Measurements from ENCODE around the gene PSG3.
"Not testable (repeated sequence)": the region's sequence is repeated elsewhere in the genome, so short reads cannot be mapped to it uniquely, and the experiment has no call there.

The PSG3 gene

GRCh38 chr19:42740381-42740780, at the start of gene PSG3:
PSG3 (minus strand) TSS chr19:42740481; CDS start chr19:42740384, 97 bp downstream.
- DNase-seq: not testable (repeated sequence)

DNA sequence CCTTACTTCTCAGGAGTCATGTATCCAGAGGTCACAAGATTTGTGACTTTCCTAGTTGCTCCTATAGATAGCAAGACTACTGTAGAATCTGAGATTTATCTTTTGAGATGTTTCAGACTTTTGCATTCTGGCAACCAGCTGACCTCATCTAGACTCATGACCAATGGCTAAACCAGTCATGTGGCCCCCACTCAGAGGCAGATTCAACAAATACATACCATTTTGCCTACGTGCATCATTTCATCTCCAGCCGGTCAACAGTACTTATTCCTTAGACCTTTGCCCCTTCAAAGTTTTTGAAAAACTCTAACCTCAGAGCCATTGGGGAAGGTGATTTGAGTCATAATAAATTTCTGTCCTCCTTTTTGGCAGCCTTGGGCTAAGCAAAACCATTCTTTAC, 48.5 kb upstream of the PSG3 start:
- DNase-seq: not testable (repeated sequence)

GRCh38 chr19:42787766-42788165, 47.5 kb upstream of the PSG3 start:
- DNase-seq: not testable (repeated sequence)

- not testable (repeated sequence) for DNase-seq
Observed at GRCh38 chr19:42776750-42777612, 36.7 kb upstream of the PSG3 start.

- not testable (repeated sequence) for DNase-seq
Observed at GRCh38 chr19:42774510-42775158, 34.4 kb upstream of the PSG3 start.

DNA sequence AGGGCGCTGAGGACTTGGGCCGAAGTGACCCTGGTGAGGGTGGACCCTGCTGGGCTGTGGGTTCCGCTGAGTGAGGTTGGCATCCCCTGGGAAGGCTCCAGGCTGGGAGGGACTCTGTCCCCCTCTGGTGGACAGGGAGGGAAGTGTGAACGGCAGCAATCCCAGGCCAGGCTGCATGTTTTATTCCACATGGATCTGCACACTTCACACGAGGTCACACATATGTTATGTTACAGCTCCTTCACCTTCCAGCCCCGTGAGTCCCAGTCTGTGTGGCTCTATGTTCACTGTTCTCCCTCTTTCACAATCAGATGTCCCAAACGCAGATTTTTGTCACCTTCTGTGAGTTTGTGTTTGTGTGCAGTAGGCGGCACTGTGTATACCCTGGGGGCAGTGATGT, 27.0 kb upstream of the PSG3 start:
- not testable (repeated sequence) for DNase-seq

DNA sequence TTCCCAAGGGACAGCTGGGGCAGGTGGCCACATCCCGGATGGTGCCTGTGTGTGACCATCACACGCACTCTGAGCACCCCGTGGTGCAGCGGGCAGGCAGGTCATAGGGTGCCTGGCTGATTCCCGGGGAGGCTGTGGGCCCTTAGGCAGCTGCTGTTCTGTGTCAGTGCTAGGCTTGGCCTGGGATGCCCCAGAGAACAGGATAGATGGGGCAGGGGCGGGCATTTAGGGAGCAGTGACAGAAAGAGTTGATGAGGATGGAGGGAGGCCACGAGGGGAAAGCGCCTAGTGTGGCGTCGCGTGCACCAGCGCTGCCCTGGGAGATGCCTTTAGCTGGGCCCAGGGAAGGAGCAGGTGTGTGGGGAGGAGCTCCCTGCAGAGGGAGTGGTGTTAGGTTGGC, 26.6 kb upstream of the PSG3 start:
- DNase-seq: not testable (repeated sequence)

DNA sequence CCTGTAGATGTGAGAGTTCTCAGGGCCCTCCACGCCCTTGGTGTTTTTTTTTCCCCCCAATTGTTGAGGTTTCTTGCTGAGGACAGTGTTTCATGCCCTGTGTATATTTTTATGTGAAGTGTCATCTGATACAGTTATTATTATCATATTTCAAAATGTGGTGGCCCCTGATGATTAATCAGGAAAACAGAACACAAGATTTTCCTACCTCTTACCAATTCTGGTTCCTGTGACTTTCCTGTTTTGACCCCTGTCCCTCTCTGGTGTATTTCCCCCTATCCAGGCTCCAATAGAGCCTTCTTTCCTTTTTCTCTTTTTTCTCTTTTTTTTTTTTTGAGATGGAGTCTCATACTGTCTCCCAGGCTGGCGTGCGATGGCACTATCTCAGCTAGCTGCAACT, 24.6 kb upstream of the PSG3 start:
- DNase-seq: no peak

- DNase-seq: no peak
Observed at GRCh38 chr19:42762789-42763188, 22.5 kb upstream of the PSG3 start.

DNA sequence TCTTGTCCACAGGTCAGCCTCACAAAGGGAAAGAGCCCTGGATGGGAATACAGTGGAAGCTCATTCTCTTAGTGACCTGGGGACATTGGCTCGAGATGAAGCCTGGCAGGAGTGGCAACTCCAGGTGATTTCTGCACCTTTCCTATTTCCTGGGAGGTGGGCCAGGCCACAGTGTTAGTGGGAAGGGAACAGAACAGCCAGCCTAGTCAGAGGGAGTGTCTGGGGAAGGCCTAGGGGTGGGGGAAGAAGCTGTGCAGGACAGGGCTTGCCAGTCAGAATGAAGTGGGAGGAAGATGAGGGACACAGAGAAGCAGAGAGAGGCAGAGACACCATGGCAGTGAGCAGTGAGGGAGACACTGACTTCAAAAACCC, 21.6 kb upstream of the PSG3 start:
- DNase-seq: not testable (repeated sequence)

- DNase-seq: not testable (repeated sequence)
Observed at GRCh38 chr19:42760954-42761923, 21.0 kb upstream of the PSG3 start.

- not testable (repeated sequence) for DNase-seq
Observed at GRCh38 chr19:42758667-42759066, 18.4 kb upstream of the PSG3 start.

GRCh38 chr19:42752246-42752645, 12.0 kb upstream of the PSG3 start:
- DNase-seq: not testable (repeated sequence)

DNA sequence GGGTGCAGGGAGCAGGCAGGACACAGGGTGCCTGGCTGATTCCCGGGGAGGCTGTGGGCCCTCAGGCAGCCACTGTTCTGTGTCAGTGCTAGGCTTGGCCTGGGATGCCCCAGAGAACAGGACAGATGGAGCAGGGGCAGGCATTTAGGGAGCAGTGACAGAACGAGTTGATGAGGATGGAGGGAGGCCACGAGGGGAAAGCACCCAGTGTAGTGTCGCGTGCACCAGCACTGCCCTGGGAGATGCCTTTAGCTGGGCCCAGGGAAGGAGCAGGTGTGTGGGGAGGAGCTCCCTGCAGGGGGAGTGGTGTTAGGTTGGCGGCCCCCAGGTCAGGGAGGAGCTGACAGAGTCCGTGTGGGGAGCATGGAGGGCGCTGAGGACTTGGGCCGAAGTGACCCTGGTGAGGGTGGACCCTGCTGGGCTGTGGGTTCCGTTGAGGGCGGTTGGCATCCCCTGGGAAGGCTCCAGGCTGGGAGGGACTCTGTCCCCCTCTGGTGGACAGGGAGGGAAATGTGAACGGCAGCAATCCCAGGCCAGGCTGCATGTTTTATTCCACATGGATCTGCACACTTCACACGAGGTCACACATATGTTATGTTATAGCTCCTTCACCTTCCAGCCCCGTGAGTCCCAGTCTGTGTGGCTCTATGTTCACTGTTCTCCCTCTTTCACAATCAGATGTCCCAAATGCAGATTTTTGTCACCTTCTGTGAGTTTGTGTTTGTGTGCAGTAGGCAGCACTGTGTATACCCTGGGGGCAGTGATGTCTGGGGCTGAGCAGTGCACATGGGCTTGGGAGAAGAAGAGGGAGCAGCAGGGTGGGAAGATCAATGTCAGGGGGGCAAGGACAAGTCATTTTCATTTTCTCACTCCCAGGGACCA, 1.7 kb upstream of the PSG3 start:
- DNase-seq: not testable (repeated sequence)

GRCh38 chr19:42737581-42738011, 2.7 kb downstream of the PSG3 start:
- DNase-seq: not testable (repeated sequence)

- not testable (repeated sequence) for DNase-seq
Observed at GRCh38 chr19:42728341-42728740, 11.9 kb downstream of the PSG3 start.

DNA sequence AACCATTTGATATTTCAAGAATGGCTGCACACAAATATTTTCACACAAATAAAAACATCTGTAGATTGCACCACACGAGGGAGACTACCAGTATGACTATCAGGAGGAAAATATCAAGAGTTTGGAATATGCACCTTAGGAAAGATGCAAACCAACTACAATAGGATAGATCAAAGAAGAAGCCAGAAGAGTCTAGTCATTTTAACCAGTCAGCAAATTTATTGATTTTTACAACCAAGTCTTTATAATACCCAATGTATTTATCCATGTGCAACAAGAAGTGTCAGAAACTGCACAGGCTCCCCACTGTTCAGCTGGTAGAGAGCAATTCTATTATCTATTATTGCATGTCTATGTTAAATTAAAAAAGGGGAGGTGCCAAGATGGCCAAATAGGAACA, 26.3 kb downstream of the PSG3 start:
- not testable (repeated sequence) for DNase-seq

DNA sequence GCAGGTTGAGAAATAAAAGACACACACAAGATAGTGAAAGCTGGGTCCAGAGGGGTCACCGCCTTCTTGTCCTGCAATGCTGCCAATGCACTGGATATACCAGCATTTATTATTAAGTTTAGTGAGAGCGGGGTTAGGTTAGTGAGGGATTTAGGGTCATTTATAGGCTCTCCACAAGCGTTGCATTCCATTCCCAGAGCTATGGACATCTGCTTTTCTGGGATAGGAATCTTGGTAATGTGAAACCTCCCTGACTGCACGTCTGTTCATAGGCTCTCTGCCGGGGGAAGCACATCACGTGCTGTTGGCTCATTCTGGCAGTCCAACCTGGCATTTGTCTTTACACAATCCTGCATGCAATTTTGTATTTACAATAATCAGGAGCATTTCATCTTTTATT, 27.5 kb downstream of the PSG3 start:
- DNase-seq: not testable (repeated sequence)

GRCh38 chr19:42710986-42711385, 29.3 kb downstream of the PSG3 start:
- DNase-seq: not testable (repeated sequence)

DNA sequence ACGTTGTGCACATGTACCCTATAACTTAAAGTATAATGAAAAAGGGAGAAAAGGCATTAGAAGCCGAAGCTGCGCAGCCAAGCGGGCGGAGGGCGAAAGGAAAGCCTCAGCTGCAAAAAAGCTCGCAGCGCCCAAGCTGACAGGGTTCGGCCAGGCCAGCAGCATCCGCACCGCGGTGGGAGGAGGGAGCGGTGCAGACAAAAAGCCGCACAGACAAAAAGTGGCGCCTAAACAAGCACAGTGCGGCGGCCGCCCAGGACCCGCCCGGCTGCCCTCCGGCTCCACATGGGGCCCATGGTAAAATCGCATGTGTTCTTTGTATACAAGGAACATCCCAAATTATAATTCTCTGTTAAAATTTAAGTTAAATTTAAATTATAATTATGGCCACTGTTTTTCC, 42.4 kb downstream of the PSG3 start:
- DNase-seq: no peak

DNA sequence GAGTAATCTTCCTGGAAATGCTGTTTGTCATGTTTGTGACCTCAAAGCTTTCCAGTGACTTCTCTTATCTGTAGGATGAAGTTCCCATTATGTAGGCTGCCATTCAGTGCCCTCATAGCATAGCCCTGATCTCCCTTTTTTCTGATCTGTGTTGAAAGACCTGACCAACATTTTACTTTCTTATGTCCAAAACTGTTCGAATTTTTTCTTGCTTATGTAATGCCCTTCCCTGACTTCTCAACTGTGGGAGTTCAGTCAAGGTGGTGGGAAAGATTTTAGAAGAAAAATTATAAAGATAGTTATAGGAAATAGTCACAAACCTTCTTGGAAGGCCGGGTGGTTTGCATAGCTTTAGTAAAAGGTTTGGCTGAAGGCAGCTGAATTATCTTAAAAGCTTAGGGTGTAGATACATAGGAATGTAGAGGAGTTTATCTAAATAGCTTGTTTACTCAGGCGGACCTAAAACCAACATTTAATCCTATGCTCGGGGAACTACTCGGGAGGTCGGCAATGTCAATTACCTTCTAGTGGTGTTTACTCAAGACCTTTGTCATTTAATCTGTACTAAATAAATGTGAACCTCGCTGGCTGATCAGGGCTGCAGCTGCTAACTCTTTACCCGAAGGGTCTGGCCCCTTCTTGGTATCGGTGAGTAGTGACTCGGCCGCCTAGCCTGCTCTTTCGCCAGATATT, 44.3 kb downstream of the PSG3 start:
- no peak for DNase-seq

All from CD4-positive, alpha-beta T cell treated with Interferon gamma for 1 hour (primary cell).